NCI-H2081 treated with DMSO at 0.1 percent for 48 hours (cell line): ENCODE results near the gene SLC7A1.

Source experiments
- DNase-seq: peaks from one replicate; lab custom pipeline; 2025; lab: John Stamatoyannopoulos, UW

The SLC7A1 gene

DNA sequence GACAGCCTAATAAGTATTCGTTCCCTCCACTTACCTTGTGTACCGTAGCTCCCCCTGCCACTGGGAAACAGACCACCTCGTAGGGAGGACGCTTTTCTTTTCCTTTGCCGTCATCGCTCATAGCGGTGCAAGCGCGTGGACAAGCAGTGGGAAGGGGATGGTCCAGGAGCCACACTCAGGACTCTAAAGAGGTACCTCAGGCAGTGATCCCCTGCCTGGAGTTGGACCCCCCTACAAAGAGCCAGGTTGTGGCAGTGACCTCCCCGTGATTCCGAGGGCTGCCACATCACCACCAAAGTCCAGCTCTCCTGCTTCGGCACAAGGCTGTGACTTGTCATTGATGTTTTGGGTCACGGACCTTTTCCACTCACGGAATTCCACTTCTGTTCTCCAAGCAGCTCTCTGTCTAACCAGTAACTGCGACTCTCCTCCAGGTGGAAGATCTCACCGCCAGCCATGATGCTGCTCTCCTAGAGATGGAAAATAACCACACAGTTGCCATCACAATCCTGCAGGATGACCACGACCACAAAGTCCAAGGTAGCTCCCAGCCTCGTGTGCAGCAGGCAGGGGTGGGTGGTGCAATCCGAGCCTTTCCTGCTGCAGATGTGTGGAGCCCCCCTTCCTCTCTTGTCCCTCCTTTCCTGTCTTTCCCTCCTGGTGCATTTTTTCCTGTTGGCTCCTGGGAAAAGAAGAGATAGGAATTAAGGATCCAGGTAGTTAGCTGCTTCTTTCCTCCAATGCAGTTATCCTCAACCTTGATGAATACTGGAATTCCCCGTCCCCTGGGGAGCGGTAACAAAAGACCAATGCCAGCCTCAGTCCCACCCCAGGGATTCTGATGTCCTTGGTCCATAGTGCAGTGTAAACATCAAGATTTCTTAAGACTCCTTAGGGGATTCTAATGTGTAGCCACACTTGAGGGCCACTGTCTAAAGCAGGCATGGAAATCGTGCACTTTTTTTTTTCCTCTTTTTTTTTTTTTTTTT is 107.7 kb downstream of the SLC7A1 start:
- DNase-seq, result no peak

DNA sequence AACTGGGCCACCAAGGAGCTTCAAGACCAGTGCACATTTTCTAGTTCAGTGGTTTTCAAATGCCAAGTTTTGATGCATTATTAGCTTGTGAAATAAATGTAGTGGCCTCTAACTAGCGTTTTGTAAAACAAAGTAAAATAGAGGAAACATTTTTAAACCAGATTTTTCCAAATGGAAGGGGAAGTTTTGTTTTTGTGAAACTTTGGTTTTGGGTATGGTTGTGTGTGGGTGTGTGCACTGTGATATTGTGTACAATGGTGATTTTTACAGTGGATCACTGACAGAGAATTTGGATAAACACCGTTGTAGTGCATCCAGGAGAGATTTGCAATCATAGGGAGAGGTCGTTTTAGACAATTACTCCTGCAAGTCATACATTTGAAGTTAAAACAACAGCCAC is 108.9 kb downstream of the SLC7A1 start:
- no peak for DNase-seq

DNA sequence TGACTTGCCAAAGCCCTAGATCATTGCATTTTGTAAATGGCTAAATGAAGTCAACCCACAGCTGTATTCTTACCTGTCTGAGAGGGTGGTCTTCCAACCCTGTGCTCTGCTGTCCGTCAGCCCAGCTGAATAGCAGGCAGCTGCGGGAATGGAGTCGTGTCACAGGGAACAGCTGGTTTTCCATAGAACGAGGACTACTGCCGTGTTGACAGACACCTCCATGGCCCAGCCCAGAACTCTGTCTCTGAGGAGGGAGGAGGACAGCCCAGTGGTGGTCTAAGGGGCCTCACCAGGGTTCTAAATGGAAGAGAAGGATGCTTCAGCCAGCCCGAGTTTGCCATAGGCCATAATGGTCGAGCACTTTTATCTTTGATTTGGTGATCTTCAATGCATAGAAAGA is 110.7 kb downstream of the SLC7A1 start:
- no peak for DNase-seq

DNA sequence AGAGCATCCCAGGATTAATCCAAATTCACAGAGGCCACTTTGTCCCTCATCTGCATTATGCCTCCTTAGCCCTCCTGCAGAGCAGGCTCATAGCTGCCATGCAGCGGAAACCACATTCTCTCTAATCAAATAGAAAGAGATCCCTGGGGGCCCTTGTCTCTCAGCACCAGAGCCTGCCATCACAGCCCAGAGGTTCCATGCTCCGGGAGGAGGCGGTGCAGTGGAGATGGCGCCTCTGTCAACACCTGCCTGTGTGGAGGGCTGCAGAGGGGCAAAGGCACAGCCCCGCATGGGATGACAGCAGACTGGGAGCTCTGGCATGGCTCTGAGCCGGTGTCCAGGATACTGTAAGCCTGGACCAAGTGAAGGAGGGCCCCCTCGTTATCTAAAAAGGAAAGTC is 111.3 kb downstream of the SLC7A1 start:
- DNase-seq, result no peak

DNA sequence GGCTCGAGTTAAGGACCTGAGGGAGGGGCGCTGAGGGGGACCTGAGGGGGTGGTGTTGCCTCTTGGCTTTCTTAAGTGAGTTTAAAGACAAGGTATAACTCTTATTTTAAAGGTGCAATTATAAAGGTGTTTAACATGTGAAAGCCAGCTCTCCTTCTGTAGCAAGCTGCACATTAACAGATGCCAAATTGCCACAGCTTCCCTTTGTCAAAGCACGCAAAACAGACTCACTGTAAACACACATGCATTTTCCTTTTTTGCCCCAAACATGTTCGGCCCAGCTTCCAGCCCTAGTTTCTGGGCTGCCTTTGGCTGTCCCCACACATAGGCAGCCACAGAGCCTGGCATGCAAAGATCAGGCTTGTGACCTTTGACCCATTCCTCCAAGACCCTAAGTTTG is 111.9 kb downstream of the SLC7A1 start:
- DNase-seq, result no peak

DNA sequence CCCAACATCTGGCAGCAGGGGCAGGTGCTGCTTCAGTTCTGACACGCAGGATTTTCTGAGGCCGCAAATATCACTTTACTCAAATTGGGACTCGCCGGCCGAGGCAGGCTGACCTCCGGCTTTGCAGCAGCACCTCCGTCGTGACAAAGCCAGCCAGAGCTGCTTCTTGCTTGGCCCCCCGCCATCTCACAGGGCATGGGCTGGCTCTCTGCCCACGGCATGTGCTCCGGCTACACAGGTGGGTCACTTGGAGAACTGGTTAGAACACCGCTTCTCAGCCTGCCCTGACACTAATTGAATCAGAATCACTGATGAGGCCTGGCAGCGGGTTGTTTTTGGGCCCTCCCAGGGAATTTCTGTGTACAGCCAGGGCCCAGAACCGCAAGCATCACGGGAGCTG is 112.3 kb downstream of the SLC7A1 start:
- DNase-seq, result no peak

DNA sequence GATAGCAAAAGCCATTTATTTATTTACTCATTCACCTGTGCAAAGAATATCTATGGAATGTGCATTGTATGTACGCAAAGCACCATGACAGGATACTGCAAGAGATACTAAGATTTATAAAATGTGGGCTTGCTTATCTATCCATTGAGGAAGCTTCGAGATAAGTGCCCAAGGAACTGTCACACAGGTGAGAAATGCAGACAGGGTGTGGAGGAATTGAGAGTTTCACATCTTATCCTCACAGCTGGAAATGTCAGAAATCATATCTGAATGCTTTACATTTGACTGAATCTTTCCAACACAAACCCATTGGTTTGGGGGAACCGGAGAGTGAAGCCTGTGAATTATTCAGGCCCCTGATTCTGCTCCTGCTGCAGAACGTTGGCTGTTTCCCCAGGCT is 113.0 kb downstream of the SLC7A1 start:
- DNase-seq, result no peak

DNA sequence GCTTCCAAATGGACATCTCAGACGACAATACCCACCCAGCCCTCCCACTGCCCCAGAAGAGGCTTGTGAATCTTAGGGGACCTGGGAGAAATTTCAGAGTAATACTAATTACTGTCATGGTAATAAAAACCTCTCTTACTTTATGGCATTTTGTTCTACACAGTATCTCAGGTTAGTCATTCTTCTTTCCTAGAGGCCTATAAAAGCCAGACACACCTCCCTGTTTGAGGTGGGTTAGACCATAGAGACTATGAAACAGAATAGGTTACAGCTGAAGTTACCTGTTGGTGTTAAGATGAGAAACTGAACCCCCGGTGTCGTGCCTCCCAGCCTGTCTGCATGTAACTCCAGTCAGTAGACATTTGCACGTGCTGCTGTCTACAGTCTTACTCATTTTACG is 113.9 kb downstream of the SLC7A1 start:
- DNase-seq, result no peak

DNA sequence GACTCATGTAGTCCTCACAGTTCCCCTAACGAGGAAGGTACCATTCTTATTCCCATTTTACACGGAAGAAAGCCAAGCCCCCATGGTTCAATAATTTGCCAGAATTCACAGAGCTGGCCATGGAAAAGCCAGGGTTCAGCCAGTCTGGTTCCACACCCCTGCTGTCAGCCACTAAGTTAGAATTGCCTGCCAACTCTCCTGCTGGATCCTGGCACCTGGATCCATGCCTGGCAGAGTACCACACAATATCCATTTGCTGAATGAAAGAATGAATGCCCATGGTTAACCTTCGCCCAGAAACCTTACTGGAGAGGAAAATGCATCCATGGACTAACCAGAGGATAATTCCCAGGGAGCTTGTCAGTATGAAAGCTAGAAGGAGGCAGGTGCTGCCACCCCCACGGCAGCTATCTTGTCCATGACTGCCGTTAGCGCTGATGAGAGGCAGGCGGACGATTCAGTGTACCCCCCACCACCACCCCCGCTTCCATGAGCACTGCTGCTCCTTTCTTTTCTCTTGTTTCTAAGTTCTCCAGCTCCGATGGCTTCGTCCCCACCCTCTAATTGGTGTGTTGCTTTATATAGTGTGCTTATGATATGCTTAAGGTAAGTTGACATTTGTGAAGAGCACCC is 114.5 kb downstream of the SLC7A1 start:
- no peak for DNase-seq

DNA sequence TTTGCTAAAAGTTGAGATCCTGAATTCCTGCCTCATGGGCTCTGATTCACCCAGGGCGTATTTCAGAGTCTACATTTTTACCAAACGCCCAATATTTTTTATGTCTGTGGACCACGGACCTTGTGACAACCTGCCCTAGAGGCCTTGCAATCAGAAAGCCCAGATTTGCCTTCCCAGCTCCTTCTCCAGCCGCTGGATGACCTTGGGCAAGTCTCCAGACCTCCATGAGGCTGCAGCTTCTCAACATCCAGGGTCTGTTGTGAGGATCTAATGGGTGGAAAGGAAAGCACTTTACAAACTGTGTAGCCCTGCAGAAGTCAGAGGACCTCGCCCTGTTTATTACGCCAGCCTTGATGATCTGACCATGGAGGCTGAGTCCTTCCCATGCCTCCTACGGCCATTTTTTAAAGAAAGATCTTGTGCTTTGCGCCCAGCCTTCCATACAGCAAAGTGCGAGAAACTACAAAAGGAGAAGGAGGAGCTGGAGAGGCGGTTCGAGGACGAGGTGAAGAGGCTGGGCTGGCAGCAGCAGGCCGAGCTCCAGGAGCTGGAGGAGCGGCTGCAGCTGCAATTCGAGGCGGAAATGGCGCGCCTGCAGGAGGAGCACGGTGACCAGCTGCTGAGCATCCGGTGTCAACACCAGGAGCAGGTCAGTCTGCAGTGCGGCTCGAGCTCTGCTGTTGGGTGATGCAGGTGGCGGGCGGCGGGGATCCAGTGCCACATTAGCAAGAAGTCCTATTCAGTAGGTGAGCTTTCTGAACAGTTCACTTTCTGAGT is 115.6 kb downstream of the SLC7A1 start:
- no peak for DNase-seq

DNA sequence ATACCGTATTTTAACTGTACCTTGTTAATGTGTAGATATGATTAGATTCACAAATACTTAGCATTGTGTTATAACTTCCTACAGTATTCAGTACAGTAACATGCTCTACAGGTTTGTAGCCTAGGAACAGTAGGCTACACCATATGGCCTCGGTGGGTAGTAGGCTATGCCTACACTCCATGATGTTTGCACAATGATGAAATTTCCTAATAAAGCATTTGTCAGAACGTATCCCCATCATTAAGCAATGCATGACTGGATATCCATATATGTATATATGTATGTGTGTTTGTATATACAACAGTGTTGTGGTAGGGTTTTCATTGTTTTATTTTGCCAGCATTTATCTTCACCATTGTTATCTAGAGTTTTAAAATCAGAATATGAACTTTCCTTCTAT is 119.4 kb downstream of the SLC7A1 start:
- no peak for DNase-seq

DNA sequence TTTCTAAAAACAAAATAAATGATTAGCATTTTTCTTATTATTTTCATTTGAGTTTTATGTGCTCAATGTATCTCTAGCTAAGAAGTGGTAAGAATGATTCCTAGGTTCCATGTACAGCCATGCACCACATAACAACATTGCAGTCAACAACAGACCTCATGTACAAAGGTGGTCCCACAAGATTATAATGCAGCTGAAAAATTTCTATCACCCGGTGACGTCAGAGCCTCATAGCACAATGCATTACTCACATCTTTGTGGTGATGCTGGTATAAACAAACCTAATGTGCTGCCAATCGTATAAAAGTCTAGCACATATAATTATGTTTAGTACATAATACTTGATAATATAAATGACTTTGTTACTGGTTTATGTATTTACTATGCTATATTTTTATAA is 120.5 kb downstream of the SLC7A1 start:
- no peak for DNase-seq

DNA sequence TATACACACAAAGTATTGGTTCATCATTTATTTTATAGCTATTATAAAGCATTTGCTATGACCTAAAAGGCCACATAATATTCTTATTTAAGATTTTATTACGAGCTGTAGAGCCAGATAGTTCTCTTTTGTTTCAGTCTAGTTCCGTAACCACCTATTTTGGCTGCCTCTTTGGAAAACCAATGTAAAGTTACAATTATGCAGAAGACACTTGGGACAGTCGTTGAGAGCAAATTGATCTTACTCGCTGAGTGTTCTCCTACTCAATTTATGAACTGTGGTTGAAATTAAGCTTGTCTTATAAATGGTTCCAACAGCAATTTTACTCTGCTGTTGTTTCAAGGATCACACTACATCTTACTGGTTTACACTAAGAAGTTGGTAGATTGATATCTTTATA is 122.3 kb downstream of the SLC7A1 start:
- no peak for DNase-seq

DNA sequence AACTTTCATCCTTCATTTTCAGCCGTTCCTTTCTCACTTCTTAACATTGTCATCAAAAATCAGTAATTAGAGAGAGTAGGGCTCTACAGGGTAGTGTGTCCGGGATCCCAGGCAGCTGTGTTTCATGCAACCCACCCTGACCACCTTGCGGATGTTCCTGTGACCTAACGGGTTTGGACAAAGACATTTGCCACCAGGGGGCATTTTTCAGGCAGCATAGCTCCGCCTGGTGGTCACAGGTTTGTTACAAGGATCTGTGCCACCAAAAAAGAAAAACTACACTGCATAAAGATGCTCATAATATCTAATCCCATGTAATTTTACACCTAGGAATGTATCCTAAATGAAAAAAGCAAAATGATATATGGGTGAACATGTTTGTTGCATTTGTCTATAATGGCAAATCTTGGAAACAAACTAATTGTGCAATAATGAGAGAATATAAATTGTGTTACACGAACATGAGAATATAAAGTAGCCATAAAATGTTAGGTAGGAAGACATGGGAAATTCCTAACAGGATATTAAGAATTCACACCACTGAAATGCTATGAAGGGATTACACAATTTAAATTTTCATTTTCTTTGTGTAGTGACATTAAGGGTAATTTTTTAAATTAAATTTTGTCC is 123.0 kb downstream of the SLC7A1 start:
- DNase-seq, result no peak

DNA sequence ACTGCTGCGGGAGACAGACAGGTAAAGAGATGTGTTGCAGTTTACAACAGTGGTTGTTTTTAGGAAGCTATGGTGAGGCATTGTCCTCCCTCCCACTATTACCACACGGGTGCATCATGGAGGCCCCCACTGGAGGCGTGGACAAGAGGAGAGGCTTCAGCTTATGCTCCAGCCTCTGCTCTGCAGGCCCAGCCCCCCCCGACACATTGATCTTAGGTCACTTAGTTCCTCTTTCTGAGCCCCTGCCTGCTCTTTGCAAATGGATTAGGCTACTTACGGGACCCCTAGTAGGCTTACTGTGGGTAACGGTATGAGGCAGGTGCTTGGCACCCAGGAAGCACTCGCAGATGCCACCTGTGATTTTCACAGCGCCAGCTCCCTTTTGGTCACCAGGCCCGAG is 123.9 kb downstream of the SLC7A1 start:
- DNase-seq, result no peak

DNA sequence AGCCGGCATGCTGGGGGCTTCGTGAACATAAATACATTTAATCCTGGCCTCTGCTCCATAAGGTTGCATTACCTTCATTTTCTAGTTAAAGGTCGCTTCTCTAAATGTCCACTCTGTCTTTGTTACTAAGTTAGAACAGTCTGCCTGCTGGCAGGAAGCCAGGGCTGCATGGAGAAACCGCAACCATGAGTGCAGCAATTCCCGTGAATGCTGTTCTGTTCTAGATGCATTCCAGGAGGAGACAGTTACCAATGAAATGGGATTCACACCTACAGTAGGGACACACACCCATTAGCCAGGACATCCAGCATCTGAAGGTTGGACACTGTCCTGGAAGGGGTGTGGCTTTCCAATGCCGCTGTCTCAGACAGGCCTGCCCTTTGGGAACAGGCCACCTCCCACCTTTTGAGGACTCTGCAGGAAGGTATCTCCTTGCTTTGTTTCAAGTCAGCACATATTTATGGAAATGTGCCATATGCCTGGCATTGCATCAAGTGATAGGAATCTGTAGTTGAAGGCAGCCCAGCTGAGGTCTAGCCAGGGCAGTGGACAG is 129.7 kb downstream of the SLC7A1 start:
- no peak for DNase-seq

DNA sequence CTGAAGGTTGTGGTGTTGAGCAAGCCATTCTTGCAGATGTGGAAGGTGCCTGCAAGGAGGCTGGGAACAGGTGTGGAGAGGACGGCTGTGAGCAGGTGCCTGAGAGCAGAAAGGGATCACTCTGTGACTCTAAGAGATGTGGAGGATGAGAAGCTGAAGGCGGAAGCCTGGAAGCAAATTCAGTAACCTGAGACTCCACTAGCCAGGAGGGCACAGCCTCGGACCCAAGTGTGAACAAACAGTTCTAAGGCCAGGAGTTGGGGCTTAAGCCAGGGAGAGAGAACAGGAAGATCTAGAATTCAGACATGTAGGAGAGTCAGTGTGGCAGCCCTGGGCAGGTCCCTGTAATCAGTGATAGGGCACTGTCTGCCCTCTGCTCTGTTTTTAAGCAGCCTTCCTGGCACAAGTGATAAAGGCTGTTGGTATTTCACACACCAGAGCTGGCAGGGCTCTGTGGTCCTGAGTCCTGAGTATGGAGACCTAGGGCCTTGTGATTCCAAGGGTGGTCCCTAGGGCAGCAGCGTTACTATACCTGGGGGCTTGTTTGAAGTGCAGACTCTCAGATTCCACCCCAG is 131.3 kb downstream of the SLC7A1 start:
- no peak for DNase-seq

DNA sequence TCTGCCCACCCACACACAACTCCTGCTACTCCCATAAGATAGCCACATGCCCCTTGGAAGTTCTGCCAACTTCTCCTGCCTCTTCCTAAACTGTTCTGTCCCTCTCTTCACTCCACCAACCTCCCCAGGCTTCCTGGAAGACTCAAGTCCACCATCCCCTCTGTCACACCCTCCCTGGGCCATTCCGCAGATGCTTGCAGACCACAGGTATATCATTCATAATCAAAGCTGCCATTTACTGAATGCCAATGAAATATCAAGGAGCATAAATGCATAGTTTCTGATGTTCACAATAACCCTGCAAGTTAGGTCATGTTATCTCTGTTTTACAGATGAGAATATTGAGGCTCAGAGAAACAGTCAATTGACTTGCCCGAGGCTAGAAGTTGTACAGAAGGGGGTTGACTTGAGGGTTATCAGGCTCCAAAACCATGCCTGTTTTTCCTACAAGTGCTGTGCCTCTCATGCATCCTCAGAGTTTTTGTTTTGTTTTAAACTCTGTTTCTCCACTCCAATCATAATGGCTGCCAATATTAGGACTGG is 135.6 kb downstream of the SLC7A1 start:
- DNase-seq, result no peak
